ENCODE measurements around the gene SOD3. TPM values are rescaled to one million over a fixed set of nuclear protein-coding genes. Genes with fewer than 3 reads are reported as not detected.

Gene SOD3
- total RNA-seq, 1 experiment from 2014 or later, result not detected

DNA sequence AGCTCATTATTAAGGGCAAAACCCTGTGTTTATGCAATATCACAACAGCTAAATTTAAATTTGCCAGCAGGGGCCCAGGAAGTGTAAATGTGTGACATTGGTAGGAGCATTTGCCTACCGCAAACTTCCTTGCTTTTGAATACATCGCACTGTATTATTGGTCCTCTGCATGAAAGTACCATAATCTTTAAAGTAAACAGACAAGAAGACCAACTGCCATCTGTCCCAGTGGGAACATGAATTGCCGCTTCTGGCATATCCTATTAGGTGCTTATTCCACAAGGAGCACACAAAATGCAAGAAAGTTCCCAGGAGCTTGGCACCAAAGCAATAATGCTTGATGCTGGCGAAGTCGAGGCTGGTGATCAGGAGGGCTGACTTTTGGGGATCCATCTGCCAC lies 51.3 kb downstream of the SOD3 start:
- no peak overlapping the region for H3K4me3 ChIP-seq
- H3K36me3 ChIP-seq, result no peaks in the 10 kb centered on the region
- no peaks in the 10 kb centered on the region for H3K27me3 ChIP-seq
- no peaks in the 10 kb centered on the region for H3K9me3 ChIP-seq
- no peak for DNase-seq

DNA sequence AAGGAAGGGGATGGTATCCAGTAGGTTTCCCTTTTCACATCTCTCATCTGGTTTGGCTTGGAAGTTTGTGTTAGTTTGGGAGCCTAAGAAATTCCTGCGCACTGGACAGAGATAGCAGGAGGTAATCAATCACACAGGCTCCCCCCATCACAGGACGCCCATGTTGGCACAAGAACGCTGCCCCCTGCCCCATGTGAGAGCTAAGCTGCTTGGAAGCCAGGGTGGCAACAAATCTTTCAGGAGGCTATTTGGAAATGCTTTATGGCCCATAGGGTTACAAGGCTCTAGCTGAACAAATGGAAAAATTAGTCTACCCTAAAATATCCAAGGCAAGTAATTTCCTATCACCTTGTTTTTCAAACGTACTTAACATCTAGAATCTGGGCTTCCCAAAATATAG lies 54.0 kb downstream of the SOD3 start:
- Histone ChIP-seq H3K4me3 (no peak overlapping the region), H3K9me3 (no peaks in the 10 kb centered on the region), H3K36me3 (no peaks in the 10 kb centered on the region), H3K27me3 (no peaks in the 10 kb centered on the region)
- DNase-seq, result no peak

DNA sequence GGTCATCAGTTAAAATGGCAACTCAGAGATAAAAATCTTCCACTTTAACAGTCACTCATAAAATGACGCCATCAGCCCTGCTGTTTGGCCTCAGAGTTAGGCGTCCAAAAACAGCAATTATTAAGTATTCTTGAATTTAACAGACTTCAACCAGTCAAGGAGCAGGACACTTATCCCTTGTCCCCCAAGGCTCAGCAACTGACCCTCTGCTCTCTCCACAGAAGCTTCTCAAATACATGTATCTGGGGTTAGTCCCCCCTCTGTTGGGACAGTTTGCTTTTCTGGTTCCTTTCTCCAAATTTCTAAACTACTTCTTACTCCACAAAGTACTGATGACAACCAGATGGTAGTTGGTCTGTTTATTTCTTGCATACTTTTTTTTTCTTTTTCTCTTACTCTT lies 54.4 kb downstream of the SOD3 start:
- H3K9me3 ChIP-seq, result no peaks in the 10 kb centered on the region
- H3K36me3 ChIP-seq, result no peaks in the 10 kb centered on the region
- H3K27me3 ChIP-seq, result no peaks in the 10 kb centered on the region
- H3K4me3 ChIP-seq, result no peak overlapping the region
- DNase-seq, result no peak

Other genes starting within 250 kb of the SOD3 start
- gene DHX15, start 211.0 kb upstream of the SOD3 start, total RNA-seq (2014; rRNA removed; shearing (Covaris generic); ENCODE audit: low replicate concordance), result 197 and 243 TPM in 2 replicates
- gene CCDC149, start 117.5 kb downstream of the SOD3 start, total RNA-seq (2014; rRNA removed; shearing (Covaris generic); ENCODE audit: low replicate concordance), result 2.2 and 2.3 TPM in 2 replicates
- 0.10 and 0.30 TPM in 2 replicates for gene LGI2, start 235.4 kb downstream of the SOD3 start, total RNA-seq (2014; rRNA removed; shearing (Covaris generic); ENCODE audit: low replicate concordance)